Ascending aorta (tissue), 2 donors: ENCODE measurements around the gene MOV10. TPM values are rescaled to one million over a fixed set of nuclear protein-coding genes. Genes with fewer than 3 reads are reported as not detected.

Experiments used
- DNase-seq, 2 donors: peaks; one replicate each; pipeline ENCODE4 v3.0.0-alpha.2; 2019; ENCODE audit warnings: low spot score in 2 of 2
- H3K27ac ChIP-seq, 2 donors: fragments of 200-600 bp; sonication (generic); one replicate each; pipeline ENCODE4 v1.5.1; 2016 to 2017; ENCODE audit warnings: mild to moderate bottlenecking in 1 of 2
- H3K27me3 ChIP-seq: fragments of 200-600 bp; sonication (generic); one replicate; pipeline ENCODE4 v1.5.1; 2017
- H3K36me3 ChIP-seq, 2 donors: fragments of 200-600 bp; sonication (generic); one replicate each; pipeline ENCODE4 v1.5.1; 2016
- H3K4me1 ChIP-seq, 2 donors: fragments of 200-600 bp; sonication (generic); one replicate each; pipeline ENCODE4 v1.5.1; 2016 to 2017; ENCODE audit warnings: mild to moderate bottlenecking in 1 of 2
- H3K4me3 ChIP-seq, 2 donors: fragments of 200-600 bp; sonication (generic); one replicate each; pipeline ENCODE4 v1.5.1; 2016 to 2017; ENCODE audit warnings: mild to moderate bottlenecking in 1 of 2
- H3K9me3 ChIP-seq, 2 donors: fragments of 200-600 bp; sonication (generic); one replicate each; pipeline ENCODE4 v1.5.1; 2016
- intact Hi-C: fragments of 100-400 bp; cut with DNase I; formaldehyde crosslinking; loops from one replicate; pipeline ENCODE4 v1.15.1; 2023
- total RNA-seq: library from RNA; depleted of rRNA; stranded (reverse); fragments of >200 nt; gene quantifications from one replicate; pipeline ENCODE4 v1.1.0, GENCODE V29; 2016
- TF ChIP-seq, protein P1 (sequence below), 3 experiments: fragments of 200-600 bp in 2 of 3; fragments of 450-650 bp in 1 of 3; sonication (generic) in 2 of 3; IDR thresholded peaks; one replicate each; pipeline ENCODE4 v1.5.1; 2016 to 2019; ENCODE audit warnings: antibody characterized with exemption in 3 of 3, mild to moderate bottlenecking in 1 of 3, moderate library complexity in 1 of 3

Gene MOV10
- total RNA-seq, 1 donor from 2014 or later: 69.5 TPM

- DNase-seq: no peak
- H3K36me3 ChIP-seq: peaks cover 64 to 69% of the 10 kb centered on the region in 2 donors
- no peaks in the 10 kb centered on the region for H3K27me3 ChIP-seq
- peak overlapping the region in 1 of 2 donors; percentile 11 for H3K4me3 ChIP-seq
- TF ChIP-seq, protein P1, sequence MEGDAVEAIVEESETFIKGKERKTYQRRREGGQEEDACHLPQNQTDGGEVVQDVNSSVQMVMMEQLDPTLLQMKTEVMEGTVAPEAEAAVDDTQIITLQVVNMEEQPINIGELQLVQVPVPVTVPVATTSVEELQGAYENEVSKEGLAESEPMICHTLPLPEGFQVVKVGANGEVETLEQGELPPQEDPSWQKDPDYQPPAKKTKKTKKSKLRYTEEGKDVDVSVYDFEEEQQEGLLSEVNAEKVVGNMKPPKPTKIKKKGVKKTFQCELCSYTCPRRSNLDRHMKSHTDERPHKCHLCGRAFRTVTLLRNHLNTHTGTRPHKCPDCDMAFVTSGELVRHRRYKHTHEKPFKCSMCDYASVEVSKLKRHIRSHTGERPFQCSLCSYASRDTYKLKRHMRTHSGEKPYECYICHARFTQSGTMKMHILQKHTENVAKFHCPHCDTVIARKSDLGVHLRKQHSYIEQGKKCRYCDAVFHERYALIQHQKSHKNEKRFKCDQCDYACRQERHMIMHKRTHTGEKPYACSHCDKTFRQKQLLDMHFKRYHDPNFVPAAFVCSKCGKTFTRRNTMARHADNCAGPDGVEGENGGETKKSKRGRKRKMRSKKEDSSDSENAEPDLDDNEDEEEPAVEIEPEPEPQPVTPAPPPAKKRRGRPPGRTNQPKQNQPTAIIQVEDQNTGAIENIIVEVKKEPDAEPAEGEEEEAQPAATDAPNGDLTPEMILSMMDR (IDR thresholded peaks at IDR 0.05): no peak
- H3K27ac ChIP-seq: peak overlapping the region; percentile 99
- intact Hi-C loops: loop anchor here (1.0 to 10.0 kb wide), 5 partner anchors 25 to 965 kb away; partner anchors contain the start of genes INKA2, MAGI3 and MOV10
- peaks cover 23 to 44% of the 10 kb centered on the region in 2 donors for H3K4me1 ChIP-seq
- no peaks in the 10 kb centered on the region for H3K9me3 ChIP-seq
Observed at GRCh38 chr1:112699425-112700144, 25.1 kb downstream of the MOV10 start.

- Histone ChIP-seq H3K36me3 (peaks cover 54 to 59% of the 10 kb centered on the region in 2 donors), H3K27ac (peak overlapping the region; percentile 99), H3K4me1 (peaks cover 27 to 45% of the 10 kb centered on the region in 2 donors), H3K9me3 (no peaks in the 10 kb centered on the region), H3K27me3 (no peaks in the 10 kb centered on the region), H3K4me3 (peak overlapping the region in 1 of 2 donors; percentile 11)
- DNase-seq: peak; percentile 93 to 99
- intact Hi-C loops: loop anchor here (1.0 to 10.0 kb wide), 5 partner anchors 26 to 966 kb away; partner anchors contain the start of genes INKA2, MAGI3 and MOV10
- TF ChIP-seq, protein P1 (IDR thresholded peaks at IDR 0.05): no peak
Observed at GRCh38 chr1:112700290-112701226, 26.1 kb downstream of the MOV10 start.

DNA sequence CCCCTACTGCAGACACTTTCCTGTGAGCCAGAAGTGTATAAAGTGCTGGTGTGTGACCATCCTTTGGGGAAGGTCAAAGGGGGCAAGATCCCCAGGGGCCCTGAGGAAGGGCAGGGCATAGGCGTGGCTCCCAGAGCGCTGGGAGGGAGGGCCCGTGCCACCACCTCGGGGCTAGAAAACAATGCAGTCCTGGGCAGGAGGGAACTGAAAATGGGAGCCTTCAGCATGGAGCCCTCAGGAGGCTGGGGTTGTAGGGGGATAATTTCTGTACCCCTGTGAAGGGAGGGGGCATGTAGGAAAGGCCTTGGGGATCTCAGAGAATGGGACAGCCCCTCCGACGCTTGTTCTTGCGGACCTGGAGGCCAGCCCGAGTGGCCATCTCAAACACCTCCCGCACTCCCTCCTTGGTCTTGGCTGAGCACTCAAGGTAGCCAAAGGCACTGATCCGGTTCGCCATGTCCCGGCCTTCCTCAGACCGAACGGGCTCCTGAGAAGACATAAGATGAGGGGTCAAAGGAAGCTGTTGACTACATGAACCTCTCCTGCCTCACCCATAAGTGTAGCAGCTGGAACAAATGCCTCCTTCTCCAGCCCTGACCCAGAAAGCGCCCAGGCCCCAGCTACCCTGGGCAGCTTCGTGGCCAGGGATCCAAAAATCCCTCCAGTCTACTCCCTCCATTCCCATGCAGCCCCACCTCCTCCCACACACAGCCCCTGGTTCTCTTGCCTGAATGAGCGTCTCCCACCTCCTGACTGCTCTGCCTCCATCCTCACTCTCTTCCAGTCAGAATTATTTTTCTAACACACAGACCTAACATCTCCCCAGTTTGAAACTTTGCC, 27.0 kb downstream of the MOV10 start:
- peaks cover 47 to 52% of the 10 kb centered on the region in 2 donors for H3K36me3 ChIP-seq
- H3K27me3 ChIP-seq: no peaks in the 10 kb centered on the region
- H3K4me3 ChIP-seq: peak overlapping the region in 1 of 2 donors; percentile 0
- no peaks in the 10 kb centered on the region for H3K9me3 ChIP-seq
- no peak for DNase-seq
- TF ChIP-seq, protein P1 (IDR thresholded peaks at IDR 0.05): no peak
- intact Hi-C loops: loop anchor here (5.0 to 10.0 kb wide), 4 partner anchors 159 to 967 kb away; partner anchors contain the start of genes INKA2 and MAGI3
- H3K27ac ChIP-seq: peak overlapping the region; percentile 99
- peaks cover 28 to 45% of the 10 kb centered on the region in 2 donors for H3K4me1 ChIP-seq

- H3K4me3 ChIP-seq: no peak overlapping the region
- H3K36me3 ChIP-seq: peaks cover 41 to 46% of the 10 kb centered on the region in 2 donors
- H3K4me1 ChIP-seq: peaks cover 28 to 45% of the 10 kb centered on the region in 2 donors
- no peaks in the 10 kb centered on the region for H3K9me3 ChIP-seq
- H3K27ac ChIP-seq: peak overlapping the region; percentile 99
- no peaks in the 10 kb centered on the region for H3K27me3 ChIP-seq
- TF ChIP-seq, protein P1 (IDR thresholded peaks at IDR 0.05): no peak
- intact Hi-C loops: loop anchor here (5.0 to 10.0 kb wide), 4 partner anchors 160 to 967 kb away; partner anchors contain the start of genes INKA2 and MAGI3
- no peak for DNase-seq
Observed at GRCh38 chr1:112702067-112702395, 27.6 kb downstream of the MOV10 start.
